Muscle of leg (tissue), 11 donors: ENCODE results near the gene MYMX. TPM values are rescaled to one million over a fixed set of nuclear protein-coding genes. Genes with fewer than 3 reads are reported as not detected.

ENCODE experiments used
- DNase-seq: peaks from one replicate; pipeline ENCODE4 v3.0.0; 2013
- H3K27ac ChIP-seq: one replicate; pipeline ENCODE4 v1.5.1; 2013; ENCODE audit warnings: mild to moderate bottlenecking, low read length, control low read depth
- H3K27me3 ChIP-seq: one replicate; pipeline ENCODE4 v1.6.1; 2013; ENCODE audit warnings: low read length; ENCODE audit not compliant: control insufficient read depth, insufficient read depth
- H3K36me3 ChIP-seq: one replicate; pipeline ENCODE4 v1.6.1; 2013; ENCODE audit warnings: low read length; ENCODE audit not compliant: control insufficient read depth, insufficient read depth
- H3K4me1 ChIP-seq: one replicate; pipeline ENCODE4 v1.6.1; 2013; ENCODE audit warnings: low read length; ENCODE audit not compliant: control insufficient read depth, insufficient read depth
- H3K4me3 ChIP-seq: one replicate; pipeline ENCODE4 v1.5.1; 2013; ENCODE audit warnings: low read length, control low read depth
- H3K9me3 ChIP-seq: replicated peaks from 2 replicates; pipeline ENCODE4 v1.6.1; 2013; ENCODE audit warnings: low read depth, low read length; ENCODE audit not compliant: control insufficient read depth
- WGBS: methylation state at CpG from one replicate; pipeline ENCODE4 v1.1.5; 2013; ENCODE audit warnings: missing lambda C conversion rate; ENCODE audit not compliant: insufficient coverage; 5-methylcytosine and 5-hydroxymethylcytosine counted together
- polyA plus RNA-seq, 8 donors: library from polyadenylated mRNA; unstranded; fragments of 120-200 nt; gene quantifications; one replicate each; pipeline versions ENCODE4 v1.2.1 to v1.2.3, GENCODE V29; 2013; ENCODE audit warnings: inconsistent platforms in 1 of 8, low replicate concordance in 1 of 8; ENCODE audit not compliant: insufficient read length in 8 of 8, insufficient read depth in 1 of 8
- total RNA-seq: library from RNA; stranded (reverse); fragments of 120-200 nt; gene quantifications from one replicate; pipeline ENCODE4 v1.2.4, GENCODE V29; 2013

Gene MYMX
- total and polyA plus RNA-seq, 9 donors, result 12.4 to 31.2 (median 26.6) TPM

DNA sequence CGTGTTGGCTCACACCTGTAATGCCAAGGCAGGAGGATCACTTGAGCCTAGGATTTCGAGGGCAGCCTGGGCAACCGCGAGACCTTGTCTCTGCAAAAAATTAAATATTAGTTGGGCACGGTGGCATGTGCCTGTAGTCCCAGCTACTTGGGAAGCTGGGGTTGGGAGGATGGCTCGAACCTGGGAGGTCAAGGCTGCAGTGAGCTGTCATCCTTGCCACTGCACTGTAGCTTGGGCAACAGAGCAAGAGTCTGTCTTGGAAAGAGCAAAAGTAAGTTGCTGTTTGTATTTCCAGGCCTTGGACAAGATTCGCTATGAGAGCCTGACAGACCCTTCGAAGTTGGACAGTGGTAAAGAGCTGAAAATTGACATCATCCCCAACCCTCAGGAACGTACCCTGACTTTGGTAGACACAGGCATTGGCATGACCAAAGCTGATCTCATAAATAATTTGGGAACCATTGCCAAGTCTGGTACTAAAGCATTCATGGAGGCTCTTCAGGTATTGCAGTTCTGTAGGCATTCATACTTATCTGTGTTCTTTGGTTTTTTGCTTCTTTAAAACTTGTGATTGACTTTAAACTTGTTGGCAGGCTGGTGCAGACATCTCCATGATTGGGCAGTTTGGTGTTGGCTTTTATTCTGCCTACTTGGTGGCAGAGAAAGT is 32.5 kb downstream of the MYMX start:
- Histone ChIP-seq H3K27ac (no peak overlapping the region), H3K27me3 (no peaks in the 10 kb centered on the region), H3K9me3 (no peaks in the 10 kb centered on the region), H3K4me1 (peaks cover 14% of the 10 kb centered on the region), H3K36me3 (peaks cover 58% of the 10 kb centered on the region), H3K4me3 (no peak overlapping the region)
- WGBS, result 93% methylated on average over 6 of the region's 9 CpGs
- no peak for DNase-seq

DNA sequence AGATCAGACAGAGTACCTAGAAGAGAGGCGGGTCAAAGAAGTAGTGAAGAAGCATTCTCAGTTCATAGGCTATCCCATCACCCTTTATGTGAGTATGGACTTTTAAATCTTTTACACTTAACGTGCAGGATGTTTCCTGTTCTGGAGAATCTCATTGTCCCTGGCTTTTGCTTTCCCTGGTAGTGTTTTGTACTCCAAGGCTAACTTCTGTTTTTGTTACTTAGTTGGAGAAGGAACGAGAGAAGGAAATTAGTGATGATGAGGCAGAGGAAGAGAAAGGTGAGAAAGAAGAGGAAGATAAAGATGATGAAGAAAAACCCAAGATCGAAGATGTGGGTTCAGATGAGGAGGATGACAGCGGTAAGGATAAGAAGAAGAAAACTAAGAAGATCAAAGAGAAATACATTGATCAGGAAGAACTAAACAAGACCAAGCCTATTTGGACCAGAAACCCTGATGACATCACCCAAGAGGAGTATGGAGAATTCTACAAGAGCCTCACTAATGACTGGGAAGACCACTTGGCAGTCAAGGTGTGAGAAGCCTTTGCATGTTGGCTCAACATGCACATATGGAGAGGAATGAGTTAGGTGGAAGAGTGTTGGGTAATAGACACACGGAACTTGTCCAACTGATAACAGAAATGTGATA is 33.5 kb downstream of the MYMX start:
- peaks cover 67% of the 10 kb centered on the region for H3K36me3 ChIP-seq

DNA sequence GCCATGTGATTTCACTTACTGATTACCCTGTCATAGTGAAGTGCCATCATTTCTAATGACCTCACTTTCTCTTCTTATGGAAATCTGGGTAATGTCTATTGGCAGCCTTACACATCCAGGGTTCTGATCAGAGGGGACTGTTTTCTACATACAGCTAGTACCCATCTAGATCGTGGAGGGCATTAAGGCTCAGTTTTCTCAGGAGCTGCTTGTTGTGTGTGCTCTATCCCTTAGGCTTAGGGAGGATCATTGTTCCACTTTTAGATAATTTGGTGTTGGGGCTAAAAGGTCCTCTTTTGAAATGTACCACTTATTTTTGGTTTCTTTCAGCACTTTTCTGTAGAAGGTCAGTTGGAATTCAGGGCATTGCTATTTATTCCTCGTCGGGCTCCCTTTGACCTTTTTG is 34.0 kb downstream of the MYMX start:
- H3K4me1 ChIP-seq, result peaks cover 15% of the 10 kb centered on the region
- no peak for DNase-seq
- peaks cover 70% of the 10 kb centered on the region for H3K36me3 ChIP-seq
- no peaks in the 10 kb centered on the region for H3K9me3 ChIP-seq
- H3K27me3 ChIP-seq, result no peaks in the 10 kb centered on the region
- H3K27ac ChIP-seq, result no peak overlapping the region
- H3K4me3 ChIP-seq, result no peak overlapping the region
- no CpG with 5 or more reads among the region's 3 CpGs for WGBS

More for the DNA sequence above, 33.5 kb downstream of the MYMX start:
- DNase-seq, result no peak
- peaks cover 18% of the 10 kb centered on the region for H3K4me1 ChIP-seq
- H3K4me3 ChIP-seq, result no peak overlapping the region
- WGBS, result 50% methylated on average over 1 of the region's 6 CpGs
- no peaks in the 10 kb centered on the region for H3K9me3 ChIP-seq
- no peak overlapping the region for H3K27ac ChIP-seq
- H3K27me3 ChIP-seq, result no peaks in the 10 kb centered on the region

- DNase-seq, result no peak
- Histone ChIP-seq H3K4me1 (peaks cover 21% of the 10 kb centered on the region), H3K4me3 (no peak overlapping the region), H3K9me3 (no peaks in the 10 kb centered on the region), H3K36me3 (peaks cover 70% of the 10 kb centered on the region), H3K27me3 (no peaks in the 10 kb centered on the region), H3K27ac (no peak overlapping the region)
- WGBS, result 94% methylated on average over 7 of the region's 14 CpGs
Measured at GRCh38 chr6:44251576-44252524, 35.1 kb downstream of the MYMX start.

GRCh38 chr6:44253307-44254101 is 36.8 kb downstream of the MYMX start:
- Histone ChIP-seq H3K9me3 (no peaks in the 10 kb centered on the region), H3K4me3 (no peak overlapping the region), H3K27ac (no peak overlapping the region), H3K36me3 (peaks cover 68% of the 10 kb centered on the region), H3K27me3 (no peaks in the 10 kb centered on the region), H3K4me1 (peaks cover 28% of the 10 kb centered on the region)
- WGBS, result 100% methylated on average over 1 of the region's 10 CpGs
- DNase-seq, result no peak

DNA sequence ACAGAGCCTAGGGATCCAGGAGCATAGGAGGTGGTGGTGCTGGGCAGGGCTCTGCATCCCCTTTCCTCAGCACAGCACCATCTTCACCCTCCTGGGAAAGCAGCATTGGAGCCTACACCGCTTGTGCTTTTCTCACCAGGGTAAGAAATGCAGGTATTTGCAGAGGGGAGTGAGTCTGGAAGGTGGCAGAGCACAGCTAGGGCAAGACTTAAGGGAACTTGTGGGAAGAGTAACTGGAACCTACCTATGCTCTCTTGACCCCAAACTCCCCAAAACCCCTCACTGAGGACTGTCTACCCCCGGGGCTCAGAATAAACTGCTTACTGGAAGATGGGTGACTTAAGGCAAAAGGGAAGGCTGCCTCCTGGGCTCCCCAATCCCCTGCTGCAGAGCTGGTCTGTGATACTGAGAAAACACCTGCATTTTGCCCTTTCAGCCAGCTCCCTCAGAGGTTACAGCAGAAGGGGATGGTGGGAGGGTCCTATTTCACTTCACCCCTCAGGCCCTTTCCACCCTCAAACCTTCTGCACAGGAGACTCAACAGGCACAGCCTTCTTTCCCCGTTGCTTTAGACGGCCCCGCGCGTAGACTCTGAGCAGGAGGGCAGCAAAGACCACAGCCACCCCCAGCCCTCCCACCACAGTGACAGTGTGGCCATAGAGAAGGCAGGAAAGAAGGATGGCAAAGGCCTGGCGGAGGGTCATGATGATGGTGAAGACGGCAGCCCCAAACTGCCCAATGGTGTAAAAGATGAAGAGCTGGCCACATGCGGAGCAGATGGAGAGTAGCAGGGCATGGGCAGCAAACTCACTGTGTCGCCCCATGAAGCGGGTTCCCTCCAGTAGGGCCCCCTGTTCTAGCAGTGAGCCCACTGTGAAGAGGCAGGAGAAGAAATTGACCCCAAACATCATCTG is 37.7 kb downstream of the MYMX start:
- Histone ChIP-seq H3K9me3 (no peaks in the 10 kb centered on the region), H3K4me3 (no peak overlapping the region), H3K4me1 (peaks cover 22% of the 10 kb centered on the region), H3K36me3 (peaks cover 67% of the 10 kb centered on the region), H3K27me3 (no peaks in the 10 kb centered on the region), H3K27ac (no peak overlapping the region)
- DNase-seq, result no peak
- 73% methylated on average over 2 of the region's 12 CpGs for WGBS

DNA sequence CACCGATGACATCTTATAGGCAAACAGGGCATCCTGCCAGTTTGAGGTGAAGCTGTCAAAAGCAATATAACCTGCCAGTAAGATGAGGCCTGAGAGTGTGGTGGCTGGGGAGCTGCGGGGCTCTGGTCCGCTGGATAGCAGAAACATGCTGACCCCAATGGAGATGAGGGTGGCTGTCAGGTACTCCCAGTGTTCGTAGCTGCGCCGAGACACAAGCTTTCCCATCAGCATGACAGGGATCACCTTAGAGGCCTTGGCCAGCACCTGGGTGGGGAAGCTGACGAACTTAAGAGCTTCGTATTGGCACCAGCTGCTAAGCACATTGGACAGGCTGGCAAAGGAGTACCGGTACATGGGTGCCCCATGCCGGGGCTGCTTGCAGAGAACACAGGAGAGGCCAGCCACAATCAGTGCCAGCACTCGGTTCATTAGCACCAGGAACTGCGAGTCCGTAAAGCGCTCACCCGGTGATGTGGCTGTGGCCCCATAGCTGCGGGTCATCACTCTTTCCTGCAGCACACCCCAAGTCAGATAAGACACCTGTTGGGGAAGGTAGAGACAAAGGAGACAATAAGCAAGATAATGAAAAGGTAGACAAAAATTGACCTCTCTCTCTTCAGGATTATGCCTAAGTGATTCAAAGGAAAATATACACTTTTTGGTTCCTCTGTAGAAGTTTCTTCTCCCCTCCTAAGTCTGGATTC is 38.5 kb downstream of the MYMX start:
- Histone ChIP-seq H3K4me1 (peaks cover 22% of the 10 kb centered on the region), H3K27me3 (no peaks in the 10 kb centered on the region), H3K36me3 (peaks cover 65% of the 10 kb centered on the region), H3K27ac (no peak overlapping the region), H3K9me3 (no peaks in the 10 kb centered on the region), H3K4me3 (no peak overlapping the region)
- 61% methylated on average over 7 of the region's 16 CpGs for WGBS
- DNase-seq, result no peak

GRCh38 chr6:44255871-44256774 is 39.4 kb downstream of the MYMX start:
- H3K36me3 ChIP-seq, result peaks cover 60% of the 10 kb centered on the region
- H3K4me3 ChIP-seq, result peak overlapping the region; percentile 91
- DNase-seq, result no peak
- WGBS, result 13% methylated on average over 12 of the region's 15 CpGs
- peak overlapping the region; percentile 93 for H3K27ac ChIP-seq
- H3K4me1 ChIP-seq, result peaks cover 22% of the 10 kb centered on the region
- no peaks in the 10 kb centered on the region for H3K27me3 ChIP-seq
- no peaks in the 10 kb centered on the region for H3K9me3 ChIP-seq
